Skeletal muscle tissue (tissue), 4 donors: ENCODE data around the gene PTPRM. TPM values are rescaled to one million over a fixed set of nuclear protein-coding genes. Genes with fewer than 3 reads are reported as not detected.

ENCODE experiments used
- H3K27ac ChIP-seq: one replicate; pipeline ENCODE4 v1.7.0; 2013; ENCODE audit warnings: mild to moderate bottlenecking, low read depth, low read length, inconsistent platforms
- H3K27me3 ChIP-seq, 3 donors: one replicate each; pipeline ENCODE4 v1.7.0; 2013; ENCODE audit warnings: low read length in 3 of 3; ENCODE audit not compliant: control insufficient read depth in 3 of 3, insufficient read depth in 3 of 3
- H3K36me3 ChIP-seq, 3 donors: one replicate each; pipeline ENCODE4 v1.7.0; 2013; ENCODE audit warnings: low read length in 3 of 3; ENCODE audit not compliant: control insufficient read depth in 3 of 3, insufficient read depth in 3 of 3
- H3K4me1 ChIP-seq, 3 donors: one replicate each; pipeline ENCODE4 v1.7.0; 2013; ENCODE audit warnings: low read length in 3 of 3, mild to moderate bottlenecking in 3 of 3; ENCODE audit not compliant: control insufficient read depth in 3 of 3, insufficient read depth in 3 of 3
- H3K4me3 ChIP-seq, 3 donors: one replicate each; pipeline ENCODE4 v1.7.0; 2013; ENCODE audit warnings: low read length in 3 of 3
- H3K9ac ChIP-seq, 3 donors: one replicate each; pipeline ENCODE4 v1.7.0; 2013; ENCODE audit warnings: low read length in 3 of 3, mild to moderate bottlenecking in 3 of 3, moderate library complexity in 2 of 3, low read depth in 1 of 3
- H3K9me3 ChIP-seq, 3 donors: one replicate each; pipeline ENCODE4 v1.7.0; 2013; ENCODE audit warnings: low read length in 3 of 3; ENCODE audit not compliant: control insufficient read depth in 3 of 3
- total RNA-seq: library from RNA; depleted of rRNA; stranded (reverse); fragments of >200 nt; gene quantifications from one replicate; pipeline ENCODE4 v1.2.3, GENCODE V29; 2014
- donor health status: Osteomylitis.

Gene PTPRM
- total RNA-seq, 1 donor from 2014 or later, result 68.9 TPM

- Histone ChIP-seq H3K36me3 (peaks cover 18 to 30% (median 21%) of the 10 kb centered on the region in 3 donors), H3K9ac (no peak overlapping the region), H3K27ac (no peak overlapping the region), H3K27me3 (no peaks in the 10 kb centered on the region), H3K4me3 (no peak overlapping the region), H3K4me1 (no peaks in the 10 kb centered on the region), H3K9me3 (no peaks in the 10 kb centered on the region)
Measured at GRCh38 chr18:8375249-8375648, 808.1 kb downstream of the PTPRM start.

GRCh38 chr18:8376113-8376512 is 809.0 kb downstream of the PTPRM start:
- H3K36me3 ChIP-seq, result peaks cover 23 to 31% (median 27%) of the 10 kb centered on the region in 3 donors
- no peak overlapping the region for H3K4me3 ChIP-seq
- H3K27ac ChIP-seq, result no peak overlapping the region
- H3K27me3 ChIP-seq, result no peaks in the 10 kb centered on the region
- H3K9ac ChIP-seq, result no peak overlapping the region
- no peaks in the 10 kb centered on the region for H3K9me3 ChIP-seq
- H3K4me1 ChIP-seq, result no peaks in the 10 kb centered on the region

- Histone ChIP-seq H3K4me3 (no peak overlapping the region), H3K36me3 (peaks cover 24 to 44% (median 35%) of the 10 kb centered on the region in 3 donors), H3K9me3 (no peaks in the 10 kb centered on the region), H3K27me3 (no peaks in the 10 kb centered on the region), H3K27ac (no peak overlapping the region), H3K4me1 (no peaks in the 10 kb centered on the region), H3K9ac (no peak overlapping the region)
Measured at GRCh38 chr18:8379187-8379941, 812.2 kb downstream of the PTPRM start.

- peaks cover 30 to 50% (median 41%) of the 10 kb centered on the region in 3 donors for H3K36me3 ChIP-seq
- H3K9ac ChIP-seq, result no peak overlapping the region
- H3K9me3 ChIP-seq, result no peaks in the 10 kb centered on the region
- H3K4me3 ChIP-seq, result no peak overlapping the region
- H3K27me3 ChIP-seq, result no peaks in the 10 kb centered on the region
- no peak overlapping the region for H3K27ac ChIP-seq
- H3K4me1 ChIP-seq, result no peaks in the 10 kb centered on the region
Measured at GRCh38 chr18:8380006-8380405, 812.9 kb downstream of the PTPRM start.

GRCh38 chr18:8380926-8381325 is 813.8 kb downstream of the PTPRM start:
- no peak overlapping the region for H3K4me3 ChIP-seq
- peaks cover 38 to 56% (median 45%) of the 10 kb centered on the region in 3 donors for H3K36me3 ChIP-seq
- H3K9me3 ChIP-seq, result no peaks in the 10 kb centered on the region
- H3K27ac ChIP-seq, result no peak overlapping the region
- no peaks in the 10 kb centered on the region for H3K4me1 ChIP-seq
- H3K27me3 ChIP-seq, result no peaks in the 10 kb centered on the region
- H3K9ac ChIP-seq, result no peak overlapping the region

- peaks cover 44 to 57% (median 44%) of the 10 kb centered on the region in 3 donors for H3K36me3 ChIP-seq
Measured at GRCh38 chr18:8381821-8382459, 814.8 kb downstream of the PTPRM start.

GRCh38 chr18:8385400-8385799 is 818.3 kb downstream of the PTPRM start:
- Histone ChIP-seq H3K36me3 (peaks cover 36 to 58% (median 48%) of the 10 kb centered on the region in 3 donors), H3K4me1 (no peaks in the 10 kb centered on the region), H3K4me3 (no peak overlapping the region), H3K9ac (no peak overlapping the region), H3K27me3 (no peaks in the 10 kb centered on the region), H3K9me3 (no peaks in the 10 kb centered on the region), H3K27ac (no peak overlapping the region)

More at GRCh38 chr18:8381821-8382459, 814.8 kb downstream of the PTPRM start:
- no peaks in the 10 kb centered on the region for H3K4me1 ChIP-seq
- no peak overlapping the region for H3K27ac ChIP-seq
- no peak overlapping the region for H3K9ac ChIP-seq
- H3K9me3 ChIP-seq, result no peaks in the 10 kb centered on the region
- H3K27me3 ChIP-seq, result no peaks in the 10 kb centered on the region
- H3K4me3 ChIP-seq, result no peak overlapping the region

- no peaks in the 10 kb centered on the region for H3K27me3 ChIP-seq
- H3K4me3 ChIP-seq, result no peak overlapping the region
- H3K9me3 ChIP-seq, result no peaks in the 10 kb centered on the region
- H3K27ac ChIP-seq, result no peak overlapping the region
- H3K9ac ChIP-seq, result no peak overlapping the region
- peaks cover 35 to 59% (median 44%) of the 10 kb centered on the region in 3 donors for H3K36me3 ChIP-seq
- H3K4me1 ChIP-seq, result no peaks in the 10 kb centered on the region
Measured at GRCh38 chr18:8386669-8387380, 819.7 kb downstream of the PTPRM start.

GRCh38 chr18:8389391-8390340 is 822.5 kb downstream of the PTPRM start:
- Histone ChIP-seq H3K36me3 (peaks cover 32 to 55% (median 39%) of the 10 kb centered on the region in 3 donors), H3K4me3 (no peak overlapping the region)

More at GRCh38 chr18:8389391-8390340, 822.5 kb downstream of the PTPRM start:
- no peaks in the 10 kb centered on the region for H3K27me3 ChIP-seq
- no peak overlapping the region for H3K27ac ChIP-seq
- peaks cover 0 to 2% (median 0%) of the 10 kb centered on the region in 3 donors for H3K4me1 ChIP-seq
- H3K9ac ChIP-seq, result no peak overlapping the region
- no peaks in the 10 kb centered on the region for H3K9me3 ChIP-seq
